ENCODE results near the gene GNAI3. TPM values are rescaled to one million over a fixed set of nuclear protein-coding genes. Genes with fewer than 3 reads are reported as not detected.

The GNAI3 gene
- total and polyA plus RNA-seq, 12 donors = 1.6 to 3.6 (median 2.7) TPM

DNA sequence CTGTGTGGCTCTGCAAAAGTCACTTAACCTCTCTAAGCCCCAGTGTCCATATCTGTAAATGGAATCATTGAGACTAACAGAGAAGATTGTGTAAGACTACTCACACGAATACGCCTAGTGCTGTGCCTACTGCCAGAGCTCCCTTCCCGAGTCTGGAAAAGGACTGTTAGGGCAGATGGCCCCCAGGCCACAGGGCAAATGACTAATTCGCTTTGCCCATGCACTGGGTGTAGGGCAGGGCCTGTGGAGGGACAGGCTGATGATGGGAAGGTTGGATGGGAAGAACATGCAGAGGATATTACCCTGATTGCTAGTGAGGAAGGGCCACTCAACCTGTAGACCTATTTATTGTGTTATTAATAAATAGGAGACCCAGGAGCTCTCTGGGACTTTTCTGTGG lies 12.9 kb upstream of the GNAI3 start:
- TF ChIP-seq, protein P1, sequence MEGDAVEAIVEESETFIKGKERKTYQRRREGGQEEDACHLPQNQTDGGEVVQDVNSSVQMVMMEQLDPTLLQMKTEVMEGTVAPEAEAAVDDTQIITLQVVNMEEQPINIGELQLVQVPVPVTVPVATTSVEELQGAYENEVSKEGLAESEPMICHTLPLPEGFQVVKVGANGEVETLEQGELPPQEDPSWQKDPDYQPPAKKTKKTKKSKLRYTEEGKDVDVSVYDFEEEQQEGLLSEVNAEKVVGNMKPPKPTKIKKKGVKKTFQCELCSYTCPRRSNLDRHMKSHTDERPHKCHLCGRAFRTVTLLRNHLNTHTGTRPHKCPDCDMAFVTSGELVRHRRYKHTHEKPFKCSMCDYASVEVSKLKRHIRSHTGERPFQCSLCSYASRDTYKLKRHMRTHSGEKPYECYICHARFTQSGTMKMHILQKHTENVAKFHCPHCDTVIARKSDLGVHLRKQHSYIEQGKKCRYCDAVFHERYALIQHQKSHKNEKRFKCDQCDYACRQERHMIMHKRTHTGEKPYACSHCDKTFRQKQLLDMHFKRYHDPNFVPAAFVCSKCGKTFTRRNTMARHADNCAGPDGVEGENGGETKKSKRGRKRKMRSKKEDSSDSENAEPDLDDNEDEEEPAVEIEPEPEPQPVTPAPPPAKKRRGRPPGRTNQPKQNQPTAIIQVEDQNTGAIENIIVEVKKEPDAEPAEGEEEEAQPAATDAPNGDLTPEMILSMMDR (IDR thresholded peaks at IDR 0.05) = no peak
- peak in 1 of 8 donors; percentile 3 for ATAC-seq
- WGBS, 2 donors = 46 to 59% methylated on average over 4 of the region's 4 CpGs
- no peaks in the 10 kb centered on the region for H3K9me3 ChIP-seq
- intact Hi-C loops (cut with DNase I) = loop anchor here in 1 of 10 donors (10.0 kb wide), 1 partner anchor 271 kb away; no protein-coding TSS in a partner anchor
- H3K27ac ChIP-seq = peak overlapping the region in 8 of 10 donors; percentile 49 to 88 (median 78)
- no peak for DNase-seq
- H3K36me3 ChIP-seq = no peaks in the 10 kb centered on the region
- H3K27me3 ChIP-seq = no peaks in the 10 kb centered on the region
- peak overlapping the region in 1 of 10 donors; percentile 7 for H3K4me3 ChIP-seq
- peaks cover 9 to 58% (median 32%) of the 10 kb centered on the region in 9 donors for H3K4me1 ChIP-seq

DNA sequence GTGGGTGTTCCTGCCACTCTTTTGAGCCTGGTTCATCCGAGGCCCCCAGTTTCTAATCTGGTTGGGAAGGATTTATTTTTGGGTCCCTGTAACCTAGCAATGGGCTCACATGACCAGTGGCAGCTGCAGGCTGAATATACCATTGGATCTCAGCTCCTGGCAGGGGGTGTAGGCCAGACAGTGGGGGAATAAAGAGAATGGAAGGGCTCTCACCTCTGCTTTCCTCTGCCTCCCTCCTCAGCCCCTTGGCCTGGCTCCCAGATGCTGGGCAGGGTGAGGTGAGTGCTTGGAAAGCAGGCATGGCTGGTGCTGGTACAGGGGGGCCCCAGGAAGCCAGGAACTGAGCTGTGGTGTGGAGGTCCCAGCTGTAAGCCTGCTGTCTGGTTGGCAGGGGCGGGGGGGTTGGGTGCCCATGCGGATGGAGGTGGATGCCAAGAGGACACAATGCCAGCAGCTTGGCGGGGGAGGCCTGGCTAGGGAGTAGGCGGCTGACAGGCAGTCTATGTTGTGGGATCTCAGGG lies 12.4 kb upstream of the GNAI3 start:
- no peaks in the 10 kb centered on the region for H3K9me3 ChIP-seq
- WGBS, 2 donors = 27 to 44% methylated on average over 5 of the region's 5 CpGs
- peaks cover 6 to 53% (median 27%) of the 10 kb centered on the region in 9 donors for H3K4me1 ChIP-seq
- H3K36me3 ChIP-seq = no peaks in the 10 kb centered on the region
- ATAC-seq (peak; percentile 35 to 84 (median 74)), DNase-seq (peak; percentile 54 to 66)
- no peaks in the 10 kb centered on the region for H3K27me3 ChIP-seq
- TF ChIP-seq, protein P1 (IDR thresholded peaks at IDR 0.05) = no peak
- peak overlapping the region in 9 of 10 donors; percentile 26 to 88 (median 77) for H3K27ac ChIP-seq
- H3K4me3 ChIP-seq = peak overlapping the region in 1 of 10 donors; percentile 7
- intact Hi-C loops (cut with DNase I) = loop anchor here in 1 of 10 donors (10.0 kb wide), 1 partner anchor 271 kb away; no protein-coding TSS in a partner anchor

DNA sequence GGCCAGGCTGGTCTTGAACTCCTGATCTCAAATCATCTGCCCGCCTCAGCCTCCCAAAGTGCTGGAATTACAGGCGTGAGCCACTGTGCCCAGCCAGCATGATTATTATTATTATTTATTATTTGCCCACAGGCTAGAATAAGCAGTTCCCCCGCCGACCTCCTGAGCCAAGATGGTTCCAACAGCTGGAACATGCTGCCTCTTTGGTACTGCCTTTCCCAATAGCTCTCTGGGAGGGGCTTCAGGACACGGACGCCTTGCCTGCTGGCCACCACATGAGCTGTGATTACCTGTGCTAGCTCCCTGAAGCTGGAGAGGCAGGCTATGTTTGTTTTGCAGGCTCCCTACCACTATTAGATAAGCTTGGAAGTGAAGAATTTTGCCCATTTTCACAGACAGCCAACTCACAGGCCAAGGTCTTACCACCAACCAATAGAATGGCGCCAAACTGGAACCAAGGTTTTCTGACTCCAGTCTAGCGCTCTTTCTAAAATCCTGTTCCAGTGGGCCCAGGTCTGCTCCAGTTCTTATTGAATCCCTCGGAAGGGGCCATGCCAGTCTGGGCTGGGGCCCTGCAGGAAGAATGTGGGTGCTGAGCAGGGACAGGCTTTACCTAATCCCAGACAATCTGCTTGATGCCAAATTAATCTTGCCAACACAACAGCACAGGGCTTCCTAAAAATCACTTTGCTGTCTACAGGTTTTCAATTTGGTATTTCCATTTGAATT lies 10.8 kb upstream of the GNAI3 start:
- TF ChIP-seq, protein P1 (IDR thresholded peaks at IDR 0.05) = no peak
- no peak overlapping the region for H3K4me3 ChIP-seq
- ATAC-seq = no peak

DNA sequence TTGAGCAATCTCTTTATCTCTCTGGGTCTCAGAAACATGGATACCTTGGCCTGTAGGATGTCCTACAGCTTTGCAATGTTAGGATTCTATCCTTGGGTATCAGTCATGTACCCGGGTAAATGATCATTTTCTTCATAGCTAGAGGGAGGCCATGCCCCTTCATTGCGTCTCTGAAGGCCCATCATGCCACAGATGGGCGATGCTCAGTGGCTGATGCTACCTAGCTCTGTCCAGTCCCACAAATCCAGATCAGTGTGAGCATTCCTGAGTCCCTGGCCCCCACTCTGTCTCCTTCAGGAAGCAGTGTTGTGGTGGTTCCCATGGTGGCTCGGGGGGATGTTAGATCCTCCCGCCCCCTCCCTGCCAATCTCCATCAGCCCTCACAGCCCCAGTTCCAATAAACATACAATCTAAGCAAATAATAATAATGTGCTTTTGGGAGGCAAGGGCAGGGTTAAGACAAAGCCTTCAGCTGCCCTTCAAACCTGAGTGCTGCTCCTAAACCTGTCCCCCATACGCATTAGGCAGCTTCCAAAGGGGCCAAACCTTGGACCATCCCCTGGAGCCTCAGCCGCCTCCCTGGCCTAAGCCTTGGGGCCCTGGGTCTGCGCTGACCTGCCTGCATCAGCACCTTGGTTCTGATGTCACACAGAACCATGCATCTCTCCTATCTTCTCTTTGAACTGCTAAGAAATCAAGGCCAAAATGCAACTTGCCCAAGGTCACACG lies 9.4 kb upstream of the GNAI3 start:
- no peaks in the 10 kb centered on the region for H3K27me3 ChIP-seq
- H3K9me3 ChIP-seq = no peaks in the 10 kb centered on the region
- no peak for DNase-seq
- TF ChIP-seq, protein P1 (IDR thresholded peaks at IDR 0.05) = no peak
- ATAC-seq = no peak
- peaks cover 0 to 32% (median 9%) of the 10 kb centered on the region in 9 donors for H3K4me1 ChIP-seq
- no peaks in the 10 kb centered on the region for H3K36me3 ChIP-seq
- WGBS, 2 donors = 88 to 89% methylated on average over 9 of the region's 9 CpGs
- H3K27ac ChIP-seq = no peak overlapping the region
- H3K4me3 ChIP-seq = no peak overlapping the region
- intact Hi-C loops (cut with DNase I) = loop anchor here in 1 of 10 donors (10.0 kb wide), 1 partner anchor 274 kb away; no protein-coding TSS in a partner anchor

More for the DNA sequence above, 10.8 kb upstream of the GNAI3 start:
- WGBS, 2 donors = 89% methylated on average over 9 of the region's 9 CpGs
- Histone ChIP-seq H3K36me3 (no peaks in the 10 kb centered on the region), H3K27me3 (no peaks in the 10 kb centered on the region), H3K27ac (peak overlapping the region in 4 of 10 donors; percentile 41 to 87 (median 70)), H3K9me3 (no peaks in the 10 kb centered on the region), H3K4me1 (peaks cover 2 to 37% (median 12%) of the 10 kb centered on the region in 9 donors)
- intact Hi-C loops (cut with DNase I) = loop anchor here in 1 of 10 donors (10.0 kb wide), 1 partner anchor 273 kb away; no protein-coding TSS in a partner anchor
- DNase-seq = no peak
